Smooth muscle cell (in vitro differentiated cells): ENCODE measurements around the gene IL4. TPM values are rescaled to one million over a fixed set of nuclear protein-coding genes. Genes with fewer than 3 reads are reported as not detected.

Experiments
- DNase-seq: peaks from one replicate; lab custom pipeline; 2025; ENCODE audit not compliant: unreplicated experiment; lab: John Stamatoyannopoulos, UW
- H2AFZ ChIP-seq: fragments of 200-600 bp; sonication (generic); 2 replicates; pipeline ENCODE4 v1.6.0; 2016; ENCODE audit warnings: antibody characterized with exemption, low read depth, mild to moderate bottlenecking
- H3F3A ChIP-seq: fragments of 200-600 bp; sonication (generic); 2 replicates; pipeline ENCODE4 v1.6.0; 2017; ENCODE audit warnings: antibody characterized with exemption, low read depth
- H3K27ac ChIP-seq: fragments of 200-600 bp; sonication (generic); 2 replicates; pipeline ENCODE4 v1.5.1; 2016; ENCODE audit warnings: low read depth, mild to moderate bottlenecking
- H3K27me3 ChIP-seq: fragments of 200-600 bp; sonication (generic); 2 replicates; pipeline ENCODE4 v1.6.1; 2016; ENCODE audit warnings: low read depth, mild to moderate bottlenecking
- H3K36me3 ChIP-seq: fragments of 200-600 bp; sonication (generic); 2 replicates; pipeline ENCODE4 v1.5.1; 2016; ENCODE audit warnings: low read depth
- H3K4me1 ChIP-seq: fragments of 200-600 bp; sonication (generic); 2 replicates; pipeline ENCODE4 v1.5.1; 2016; ENCODE audit warnings: low read depth
- H3K4me2 ChIP-seq: fragments of 200-600 bp; sonication (generic); 2 replicates; pipeline ENCODE4 v1.6.0; 2016; ENCODE audit warnings: mild to moderate bottlenecking
- H3K4me3 ChIP-seq: fragments of 200-600 bp; sonication (generic); 2 replicates; pipeline ENCODE4 v1.5.1; 2016; ENCODE audit warnings: mild to moderate bottlenecking
- H3K79me2 ChIP-seq: fragments of 200-600 bp; sonication (generic); 2 replicates; pipeline ENCODE4 v1.6.0; 2016; ENCODE audit warnings: low read depth, mild to moderate bottlenecking
- H3K9ac ChIP-seq: fragments of 200-600 bp; sonication (generic); 2 replicates; pipeline ENCODE4 v1.6.0; 2016; ENCODE audit warnings: low read depth
- H3K9me3 ChIP-seq: fragments of 200-600 bp; sonication (generic); replicated peaks from 2 replicates; pipeline ENCODE4 v1.5.1; 2016; ENCODE audit warnings: low read depth
- H4K20me1 ChIP-seq: fragments of 200-600 bp; sonication (generic); 2 replicates; pipeline ENCODE4 v1.6.0; 2016; ENCODE audit warnings: low read depth
- WGBS: methylation state at CpG from one replicate; pipeline ENCODE4 v1.1.7; 2016; ENCODE audit warnings: low lambda C conversion rate; 5-methylcytosine and 5-hydroxymethylcytosine counted together
- polyA plus RNA-seq: library from polyadenylated mRNA; unstranded; fragments of >200 nt; fragmentation: Nextera tagmentation; extraction: Ambion mirVana; gene quantifications from 2 replicates; pipeline ENCODE4 v1.2.1, GENCODE V29; 2016
- total RNA-seq: library from RNA; depleted of rRNA; stranded (reverse); fragments of >200 nt; gene quantifications from 2 replicates; pipeline ENCODE4 v1.2.3, GENCODE V29; 2014
- TF ChIP-seq, protein P1 (sequence below): fragments of 200-600 bp; sonication (generic); IDR thresholded peaks from 2 replicates; pipeline ENCODE4 v1.5.1; 2017; ENCODE audit warnings: borderline replicate concordance, mild to moderate bottlenecking, antibody characterized with exemption; ENCODE audit not compliant: insufficient read depth, poor library complexity, severe bottlenecking

The IL4 gene
- total and polyA plus RNA-seq, 2 experiments from 2014 or later = not detected

DNA sequence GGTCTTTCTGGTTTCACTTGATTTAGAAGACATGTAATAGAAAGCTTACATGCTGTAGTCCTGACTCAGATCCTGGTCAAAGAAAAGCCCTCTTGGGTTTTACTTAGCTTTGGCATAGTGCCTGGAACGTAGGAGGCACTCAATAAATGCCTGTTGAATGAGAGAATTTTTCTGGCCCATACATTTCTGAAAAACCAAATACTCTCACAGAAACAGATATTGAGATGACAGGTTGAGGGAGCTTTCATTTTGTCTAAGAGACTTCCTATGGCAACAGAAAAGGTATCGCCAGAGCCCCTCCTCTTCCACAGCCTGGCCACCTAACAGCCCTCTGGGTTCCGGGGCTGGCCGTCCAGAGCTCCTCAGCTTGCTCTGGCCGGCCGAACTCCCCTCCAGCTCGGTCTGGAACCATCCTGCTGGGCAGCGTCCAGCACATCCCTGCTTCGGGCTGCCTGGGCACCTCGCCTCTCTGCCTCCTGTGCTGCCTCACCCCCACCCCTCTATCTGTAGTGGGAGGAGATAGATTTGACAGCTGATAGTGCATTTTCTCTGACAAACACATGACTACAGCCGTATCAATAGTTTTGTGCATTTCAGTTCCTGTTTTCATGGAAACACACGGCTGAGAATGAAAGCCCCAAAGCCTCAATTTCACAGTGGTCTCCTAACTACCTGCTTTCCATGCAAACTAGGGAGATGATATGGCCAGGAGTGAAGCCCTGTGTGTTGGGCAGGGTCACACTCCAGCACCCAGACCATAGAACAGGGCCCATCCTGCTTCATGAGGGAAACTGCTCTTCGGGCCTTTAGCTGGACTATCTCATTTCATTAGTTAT is 1.1 kb downstream of the IL4 start:
- Histone ChIP-seq H3K4me1 (peaks cover 6% of the 10 kb centered on the region), H3K4me2 (peak overlapping the region; percentile 77), H3K27me3 (no peaks in the 10 kb centered on the region), H3K27ac (peak overlapping the region; percentile 89), H3K79me2 (no peaks in the 10 kb centered on the region), H3K9me3 (no peaks in the 10 kb centered on the region), H3F3A (no peaks in the 10 kb centered on the region), H3K4me3 (no peak overlapping the region), H4K20me1 (no peaks in the 10 kb centered on the region), H3K36me3 (no peaks in the 10 kb centered on the region), H3K9ac (peak overlapping the region; percentile 70), H2AFZ (peak overlapping the region; percentile 58)
- 84% methylated on average over 13 of the region's 13 CpGs for WGBS
- TF ChIP-seq, protein P1, sequence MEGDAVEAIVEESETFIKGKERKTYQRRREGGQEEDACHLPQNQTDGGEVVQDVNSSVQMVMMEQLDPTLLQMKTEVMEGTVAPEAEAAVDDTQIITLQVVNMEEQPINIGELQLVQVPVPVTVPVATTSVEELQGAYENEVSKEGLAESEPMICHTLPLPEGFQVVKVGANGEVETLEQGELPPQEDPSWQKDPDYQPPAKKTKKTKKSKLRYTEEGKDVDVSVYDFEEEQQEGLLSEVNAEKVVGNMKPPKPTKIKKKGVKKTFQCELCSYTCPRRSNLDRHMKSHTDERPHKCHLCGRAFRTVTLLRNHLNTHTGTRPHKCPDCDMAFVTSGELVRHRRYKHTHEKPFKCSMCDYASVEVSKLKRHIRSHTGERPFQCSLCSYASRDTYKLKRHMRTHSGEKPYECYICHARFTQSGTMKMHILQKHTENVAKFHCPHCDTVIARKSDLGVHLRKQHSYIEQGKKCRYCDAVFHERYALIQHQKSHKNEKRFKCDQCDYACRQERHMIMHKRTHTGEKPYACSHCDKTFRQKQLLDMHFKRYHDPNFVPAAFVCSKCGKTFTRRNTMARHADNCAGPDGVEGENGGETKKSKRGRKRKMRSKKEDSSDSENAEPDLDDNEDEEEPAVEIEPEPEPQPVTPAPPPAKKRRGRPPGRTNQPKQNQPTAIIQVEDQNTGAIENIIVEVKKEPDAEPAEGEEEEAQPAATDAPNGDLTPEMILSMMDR = no peak
- no peak for DNase-seq

DNA sequence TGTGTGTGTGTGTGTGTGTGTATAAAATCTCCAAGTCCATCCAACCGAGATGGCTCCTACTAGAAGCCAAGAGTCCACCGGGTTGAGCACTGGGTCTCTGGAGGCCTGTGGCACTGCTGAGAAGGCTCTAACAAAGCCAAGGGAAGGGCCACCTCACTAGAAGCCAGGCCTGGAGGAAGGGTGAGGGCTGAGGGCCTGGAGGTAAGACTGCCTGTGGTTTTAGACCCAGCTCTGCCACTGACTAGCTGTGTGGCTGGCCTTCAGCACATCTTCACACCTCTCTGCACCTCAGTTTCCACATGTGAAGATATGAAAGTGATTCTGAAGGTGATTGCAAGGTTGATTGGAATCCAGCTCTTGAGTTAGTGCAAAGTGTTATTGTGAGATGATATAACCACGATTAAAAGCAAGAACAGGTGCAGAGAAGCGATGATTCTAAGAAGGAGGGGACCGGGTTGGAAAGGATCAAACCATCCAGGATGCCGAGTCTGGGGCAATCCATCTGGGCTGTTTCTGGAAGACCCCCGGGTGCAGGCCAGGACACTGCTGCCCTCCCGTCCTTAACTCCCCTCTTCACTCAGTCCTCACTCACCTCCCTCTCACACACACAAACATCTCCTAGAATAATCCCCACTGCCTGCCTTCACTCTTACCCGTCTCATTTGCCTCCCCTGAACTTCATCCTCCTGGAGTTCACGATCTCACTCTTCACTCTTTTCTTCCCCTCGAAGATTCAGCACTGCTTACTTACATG is 2.3 kb downstream of the IL4 start:
- TF ChIP-seq, protein P1 = no peak
- no peaks in the 10 kb centered on the region for H3K36me3 ChIP-seq
- no peaks in the 10 kb centered on the region for H3F3A ChIP-seq
- no peak overlapping the region for H2AFZ ChIP-seq
- H3K9ac ChIP-seq = peak overlapping the region; percentile 38
- H3K27me3 ChIP-seq = no peaks in the 10 kb centered on the region
- H3K79me2 ChIP-seq = no peaks in the 10 kb centered on the region
- peaks cover 6% of the 10 kb centered on the region for H3K4me1 ChIP-seq
- DNase-seq = no peak
- H3K4me3 ChIP-seq = no peak overlapping the region
- H3K9me3 ChIP-seq = no peaks in the 10 kb centered on the region
- H4K20me1 ChIP-seq = no peaks in the 10 kb centered on the region
- H3K27ac ChIP-seq = peak overlapping the region; percentile 62
- 96% methylated on average over 11 of the region's 11 CpGs for WGBS
- H3K4me2 ChIP-seq = peak overlapping the region; percentile 56

DNA sequence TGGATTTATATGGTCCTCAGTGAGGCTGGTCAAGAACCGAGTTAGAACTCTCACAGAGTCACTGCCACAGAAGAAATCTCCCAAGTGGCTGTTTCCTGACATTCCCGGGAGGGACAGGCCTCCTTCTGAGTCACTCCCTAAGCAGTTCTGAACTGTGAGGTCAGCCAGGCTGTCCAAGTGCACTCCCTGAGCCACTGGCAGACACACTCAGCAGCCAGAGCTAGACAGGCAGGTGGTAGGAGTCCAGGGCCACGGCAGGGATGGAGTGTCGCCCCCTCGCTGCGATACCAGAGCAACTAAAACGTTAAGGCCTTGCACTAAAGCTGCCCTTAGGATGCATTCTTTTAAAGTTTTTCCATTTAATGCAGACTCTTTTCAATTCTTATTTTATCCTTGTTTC is 3.4 kb downstream of the IL4 start:
- Histone ChIP-seq H3K9me3 (no peaks in the 10 kb centered on the region), H3K79me2 (no peaks in the 10 kb centered on the region), H2AFZ (no peak overlapping the region), H3K36me3 (no peaks in the 10 kb centered on the region), H3K4me1 (peaks cover 6% of the 10 kb centered on the region), H3F3A (no peaks in the 10 kb centered on the region), H3K27me3 (no peaks in the 10 kb centered on the region), H3K9ac (peak overlapping the region; percentile 38), H3K4me3 (no peak overlapping the region), H3K4me2 (peak overlapping the region; percentile 56), H4K20me1 (no peaks in the 10 kb centered on the region), H3K27ac (peak overlapping the region; percentile 62)
- DNase-seq = no peak
- 35% methylated on average over 7 of the region's 7 CpGs for WGBS
- TF ChIP-seq, protein P1 = peak; percentile 36
